Panc1 (cell line): ENCODE results near the gene FHL2.

Experiments
- POLR2AphosphoS5 ChIP-seq: IDR thresholded peaks from 2 replicates; pipeline ENCODE4 v1.6.1; 2012; ENCODE audit warnings: mild to moderate bottlenecking, low read depth, low read length, moderate library complexity
- SIN3A ChIP-seq: IDR thresholded peaks from 2 replicates; pipeline ENCODE4 v1.6.1; 2012; ENCODE audit warnings: low read depth, mild to moderate bottlenecking, low read length, moderate library complexity, borderline replicate concordance; ENCODE audit not compliant: insufficient read depth
- TCF7L2 ChIP-seq: IDR thresholded peaks from 2 replicates; pipeline ENCODE4 v1.6.1; 2011; ENCODE audit warnings: mild to moderate bottlenecking, low read depth, low read length, inconsistent platforms
- TF ChIP-seq, protein P1 (sequence below): fragments of 450-650 bp; IDR thresholded peaks from 2 replicates; pipeline ENCODE4 v1.5.1; 2017; ENCODE audit warnings: mild to moderate bottlenecking
- TF ChIP-seq, protein P2 (sequence below), 2 experiments: IDR thresholded peaks; 2 replicates each; pipeline ENCODE4 v1.6.1; 2011 to 2012; ENCODE audit warnings: low read depth in 2 of 2, control low read depth in 1 of 2, low read length in 1 of 2, mild to moderate bottlenecking in 1 of 2, moderate library complexity in 1 of 2; ENCODE audit not compliant: insufficient read depth in 1 of 2

- TF ChIP-seq, protein P1, sequence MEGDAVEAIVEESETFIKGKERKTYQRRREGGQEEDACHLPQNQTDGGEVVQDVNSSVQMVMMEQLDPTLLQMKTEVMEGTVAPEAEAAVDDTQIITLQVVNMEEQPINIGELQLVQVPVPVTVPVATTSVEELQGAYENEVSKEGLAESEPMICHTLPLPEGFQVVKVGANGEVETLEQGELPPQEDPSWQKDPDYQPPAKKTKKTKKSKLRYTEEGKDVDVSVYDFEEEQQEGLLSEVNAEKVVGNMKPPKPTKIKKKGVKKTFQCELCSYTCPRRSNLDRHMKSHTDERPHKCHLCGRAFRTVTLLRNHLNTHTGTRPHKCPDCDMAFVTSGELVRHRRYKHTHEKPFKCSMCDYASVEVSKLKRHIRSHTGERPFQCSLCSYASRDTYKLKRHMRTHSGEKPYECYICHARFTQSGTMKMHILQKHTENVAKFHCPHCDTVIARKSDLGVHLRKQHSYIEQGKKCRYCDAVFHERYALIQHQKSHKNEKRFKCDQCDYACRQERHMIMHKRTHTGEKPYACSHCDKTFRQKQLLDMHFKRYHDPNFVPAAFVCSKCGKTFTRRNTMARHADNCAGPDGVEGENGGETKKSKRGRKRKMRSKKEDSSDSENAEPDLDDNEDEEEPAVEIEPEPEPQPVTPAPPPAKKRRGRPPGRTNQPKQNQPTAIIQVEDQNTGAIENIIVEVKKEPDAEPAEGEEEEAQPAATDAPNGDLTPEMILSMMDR, result peak; percentile 60; the same call in 1 of the 2 replicates
- TF ChIP-seq POLR2AphosphoS5 (no peak), SIN3A (no peak), TCF7L2 (no peak)
- TF ChIP-seq, protein P2, sequence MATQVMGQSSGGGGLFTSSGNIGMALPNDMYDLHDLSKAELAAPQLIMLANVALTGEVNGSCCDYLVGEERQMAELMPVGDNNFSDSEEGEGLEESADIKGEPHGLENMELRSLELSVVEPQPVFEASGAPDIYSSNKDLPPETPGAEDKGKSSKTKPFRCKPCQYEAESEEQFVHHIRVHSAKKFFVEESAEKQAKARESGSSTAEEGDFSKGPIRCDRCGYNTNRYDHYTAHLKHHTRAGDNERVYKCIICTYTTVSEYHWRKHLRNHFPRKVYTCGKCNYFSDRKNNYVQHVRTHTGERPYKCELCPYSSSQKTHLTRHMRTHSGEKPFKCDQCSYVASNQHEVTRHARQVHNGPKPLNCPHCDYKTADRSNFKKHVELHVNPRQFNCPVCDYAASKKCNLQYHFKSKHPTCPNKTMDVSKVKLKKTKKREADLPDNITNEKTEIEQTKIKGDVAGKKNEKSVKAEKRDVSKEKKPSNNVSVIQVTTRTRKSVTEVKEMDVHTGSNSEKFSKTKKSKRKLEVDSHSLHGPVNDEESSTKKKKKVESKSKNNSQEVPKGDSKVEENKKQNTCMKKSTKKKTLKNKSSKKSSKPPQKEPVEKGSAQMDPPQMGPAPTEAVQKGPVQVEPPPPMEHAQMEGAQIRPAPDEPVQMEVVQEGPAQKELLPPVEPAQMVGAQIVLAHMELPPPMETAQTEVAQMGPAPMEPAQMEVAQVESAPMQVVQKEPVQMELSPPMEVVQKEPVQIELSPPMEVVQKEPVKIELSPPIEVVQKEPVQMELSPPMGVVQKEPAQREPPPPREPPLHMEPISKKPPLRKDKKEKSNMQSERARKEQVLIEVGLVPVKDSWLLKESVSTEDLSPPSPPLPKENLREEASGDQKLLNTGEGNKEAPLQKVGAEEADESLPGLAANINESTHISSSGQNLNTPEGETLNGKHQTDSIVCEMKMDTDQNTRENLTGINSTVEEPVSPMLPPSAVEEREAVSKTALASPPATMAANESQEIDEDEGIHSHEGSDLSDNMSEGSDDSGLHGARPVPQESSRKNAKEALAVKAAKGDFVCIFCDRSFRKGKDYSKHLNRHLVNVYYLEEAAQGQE (IDR thresholded peaks at IDR 0.05; ENCODE audit: insufficient read depth in 1 of 2, low read depth in 2 of 2, low read length in 1 of 2), result no peak
Observed at GRCh38 chr2:105344704-105345345, 54.0 kb downstream of the FHL2 start.
